ENCODE data around the gene SLX9.

The SLX9 gene

GRCh38 chr21:45009616-45010015 is 69.8 kb downstream of the SLX9 start:
- DNase-seq = no peak

- DNase-seq = no peak
Measured at GRCh38 chr21:45010096-45010495, 70.3 kb downstream of the SLX9 start.

- no peak for DNase-seq
Measured at GRCh38 chr21:45010860-45011259, 71.0 kb downstream of the SLX9 start.

GRCh38 chr21:45011426-45011825 is 71.6 kb downstream of the SLX9 start:
- DNase-seq = no peak

- no peak for DNase-seq
Measured at GRCh38 chr21:45011911-45012661, 72.3 kb downstream of the SLX9 start.

GRCh38 chr21:45012662-45013259 is 72.9 kb downstream of the SLX9 start:
- DNase-seq = peak; percentile 53

- DNase-seq = no peak
Measured at GRCh38 chr21:45013260-45013841, 73.5 kb downstream of the SLX9 start.

- DNase-seq = no peak
Measured at GRCh38 chr21:45014747-45015468, 75.1 kb downstream of the SLX9 start.

- no peak for DNase-seq
Measured at GRCh38 chr21:45015469-45015860, 75.6 kb downstream of the SLX9 start.

- DNase-seq = no peak
Measured at GRCh38 chr21:45016031-45016405, 76.2 kb downstream of the SLX9 start.

- DNase-seq = no peak
Measured at GRCh38 chr21:45016406-45017038, 76.7 kb downstream of the SLX9 start.

GRCh38 chr21:45017039-45017960 is 77.5 kb downstream of the SLX9 start:
- DNase-seq = no peak

- no peak for DNase-seq
Measured at GRCh38 chr21:45018131-45019075, 78.6 kb downstream of the SLX9 start.

- DNase-seq = no peak
Measured at GRCh38 chr21:45019076-45019886, 79.5 kb downstream of the SLX9 start.

- no peak for DNase-seq
Measured at GRCh38 chr21:45019887-45020537, 80.2 kb downstream of the SLX9 start.

- no peak for DNase-seq
Measured at GRCh38 chr21:45020629-45021427, 81.0 kb downstream of the SLX9 start.

GRCh38 chr21:45021428-45022347 is 81.9 kb downstream of the SLX9 start:
- no peak for DNase-seq

- DNase-seq = no peak
Measured at GRCh38 chr21:45022348-45022675, 82.5 kb downstream of the SLX9 start.

All from NCI-H2171 (cell line).